ENCODE data around the gene PCDHGC3. TPM values are rescaled to one million over a fixed set of nuclear protein-coding genes. Genes with fewer than 3 reads are reported as not detected.

Gene PCDHGC3
- total RNA-seq, 1 experiment from 2014 or later, result 1.2 TPM

- H4K20me1 ChIP-seq (ENCODE audit: insufficient read depth), result no peaks in the 10 kb centered on the region
- POLR2A ChIA-PET, result no interaction called here
- no peak overlapping the region for H3K9ac ChIP-seq (ENCODE audit: low read length)
- CTCF ChIA-PET, result no interaction called here
- H3K4me3 ChIP-seq (replicated peaks in 1 of 2; ENCODE audit: low read depth in 1 of 2, low read length in 2 of 2), result no peak overlapping the region
- H3K79me2 ChIP-seq (ENCODE audit: insufficient read depth, low read length), result no peaks in the 10 kb centered on the region
- no peak for ATAC-seq
- intact Hi-C loops (cut with micrococcal nuclease), result no loop called here
- RAD21 ChIA-PET (ENCODE audit: low non-redundant PET in 1 of 2, low total read pairs in 2 of 2, uncharacterized antibody in 2 of 2, unreplicated experiment in 2 of 2), result no interaction called here
- no peaks in the 10 kb centered on the region for H3K36me3 ChIP-seq (ENCODE audit: control insufficient read depth in 1 of 2, insufficient read depth in 2 of 2, low read length in 2 of 2)
- TF ChIP-seq JUND (IDR thresholded peaks at IDR 0.05), result no peak
- no peak for TF ChIP-seq EGR1 (IDR thresholded peaks at IDR 0.05; ENCODE audit: low read depth)
- TF ChIP-seq ELF1 (IDR thresholded peaks at IDR 0.05; ENCODE audit: borderline replicate concordance, low read depth), result no peak
- TF ChIP-seq ZBTB33 (IDR thresholded peaks at IDR 0.05; ENCODE audit: extremely low read depth, insufficient replicate concordance, low read length), result no peak
- TF ChIP-seq ZFX (IDR thresholded peaks at IDR 0.05), result no peak
- TF ChIP-seq CTCF (IDR thresholded peaks at IDR 0.05 in 2 of 3, conservative IDR thresholded peaks at IDR 0.05 in 1 of 3; ENCODE audit: borderline replicate concordance in 1 of 3, insufficient read depth in 1 of 3, low read depth in 2 of 3, low read length in 2 of 3), result no peak
- no peak for TF ChIP-seq SRF (IDR thresholded peaks at IDR 0.05; ENCODE audit: low read depth)
- TF ChIP-seq EZH2phosphoT487 (IDR thresholded peaks at IDR 0.05; ENCODE audit: borderline replicate concordance), result no peak
- no peak for TF ChIP-seq ATF3 (IDR thresholded peaks at IDR 0.05)
- TF ChIP-seq SP1 (IDR thresholded peaks at IDR 0.05; ENCODE audit: low read depth), result no peak
- TF ChIP-seq CBX3 (IDR thresholded peaks at IDR 0.05; ENCODE audit: low read depth), result no peak
- DNase-seq (ENCODE audit: low read depth, low spot score), result no peak
- H3K9me3 ChIP-seq (ENCODE audit: control insufficient read depth in 1 of 2, insufficient read depth in 1 of 2, low read depth in 1 of 2, low read length in 2 of 2), result no peaks in the 10 kb centered on the region
- no peak overlapping the region for H3K27ac ChIP-seq (ENCODE audit: low read depth, low read length)
- H2AFZ ChIP-seq (ENCODE audit: low read depth, low read length, poor library complexity, severe bottlenecking), result no peak overlapping the region
- no peak overlapping the region for H3K4me2 ChIP-seq (ENCODE audit: low read length)
- H3K9me2 ChIP-seq (ENCODE audit: insufficient read depth), result no peaks in the 10 kb centered on the region
- no peaks in the 10 kb centered on the region for H3K4me1 ChIP-seq (ENCODE audit: control insufficient read depth in 1 of 2, insufficient read depth in 2 of 2, low read length in 2 of 2)
- BruUV-seq (replicated peaks), result no TSS peak
- no peaks in the 10 kb centered on the region for H3K27me3 ChIP-seq (ENCODE audit: insufficient read depth, low read length)
Measured at GRCh38 chr5:141487131-141487530, 11.4 kb downstream of the PCDHGC3 start.
